ENCODE data around the gene SLC9B1. TPM values are rescaled to one million over a fixed set of nuclear protein-coding genes. Genes with fewer than 3 reads are reported as not detected.
"Not testable (repeated sequence)": the region's sequence is repeated elsewhere in the genome, so short reads cannot be mapped to it uniquely, and the experiment has no call there.

Gene SLC9B1
- total RNA-seq, 1 experiment from 2014 or later = not detected

- DNase-seq (ENCODE audit: low spot score) = no peak
- in situ Hi-C loops (cut with HindIII; ENCODE audit: low sequenced_read_pairs) = loop anchor here (25.0 kb wide), 1 partner anchor 406 kb away; no protein-coding TSS in a partner anchor
Measured at GRCh38 chr4:103018391-103019307, 856 bp downstream of the SLC9B1 start.

GRCh38 chr4:103012551-103012950, 7.0 kb downstream of the SLC9B1 start:
- in situ Hi-C loops (cut with HindIII; ENCODE audit: low sequenced_read_pairs) = loop anchor here (25.0 kb wide), 1 partner anchor 400 kb away; no protein-coding TSS in a partner anchor
- no peak for DNase-seq (ENCODE audit: low spot score)

- no peak for DNase-seq (ENCODE audit: low spot score)
- in situ Hi-C loops (cut with HindIII; ENCODE audit: low sequenced_read_pairs) = loop anchor here (25.0 kb wide), 1 partner anchor 400 kb away; no protein-coding TSS in a partner anchor
Measured at GRCh38 chr4:103012060-103012459, 7.4 kb downstream of the SLC9B1 start.

- no peak for DNase-seq (ENCODE audit: low spot score)
- in situ Hi-C loops (cut with HindIII; ENCODE audit: low sequenced_read_pairs) = loop anchor here (25.0 kb wide), 1 partner anchor 399 kb away; no protein-coding TSS in a partner anchor
Measured at GRCh38 chr4:103011378-103012025, 8.0 kb downstream of the SLC9B1 start.

GRCh38 chr4:103010804-103011203, 8.7 kb downstream of the SLC9B1 start:
- in situ Hi-C loops (cut with HindIII; ENCODE audit: low sequenced_read_pairs) = loop anchor here (25.0 kb wide), 1 partner anchor 399 kb away; no protein-coding TSS in a partner anchor
- no peak for DNase-seq (ENCODE audit: low spot score)

GRCh38 chr4:103008875-103009729, 10.4 kb downstream of the SLC9B1 start:
- DNase-seq (ENCODE audit: low spot score) = peak; percentile 81
- in situ Hi-C loops (cut with HindIII; ENCODE audit: low sequenced_read_pairs) = loop anchor here (25.0 kb wide), 1 partner anchor 397 kb away; no protein-coding TSS in a partner anchor

- DNase-seq (ENCODE audit: low spot score) = no peak
- in situ Hi-C loops (cut with HindIII; ENCODE audit: low sequenced_read_pairs) = loop anchor here (25.0 kb wide), 1 partner anchor 390 kb away; no protein-coding TSS in a partner anchor
Measured at GRCh38 chr4:103002551-103002950, 17.0 kb downstream of the SLC9B1 start.

GRCh38 chr4:102994803-102995202, 24.7 kb downstream of the SLC9B1 start:
- in situ Hi-C loops (cut with HindIII; ENCODE audit: low sequenced_read_pairs) = no loop called here
- DNase-seq (ENCODE audit: low spot score) = no peak

GRCh38 chr4:102993985-102994384, 25.5 kb downstream of the SLC9B1 start:
- DNase-seq (ENCODE audit: low spot score); in situ Hi-C loops (cut with HindIII; ENCODE audit: low sequenced_read_pairs): not testable (repeated sequence)

GRCh38 chr4:102988429-102989020, 31.0 kb downstream of the SLC9B1 start:
- in situ Hi-C loops (cut with HindIII; ENCODE audit: low sequenced_read_pairs) = no loop called here
- DNase-seq (ENCODE audit: low spot score) = no peak

GRCh38 chr4:102981005-102981404, 38.5 kb downstream of the SLC9B1 start:
- DNase-seq (ENCODE audit: low spot score) = no peak

GRCh38 chr4:102961813-102962212, 57.7 kb downstream of the SLC9B1 start:
- in situ Hi-C loops (cut with HindIII; ENCODE audit: low sequenced_read_pairs); DNase-seq (ENCODE audit: low spot score): not testable (repeated sequence)

More at GRCh38 chr4:102981005-102981404, 38.5 kb downstream of the SLC9B1 start:
- in situ Hi-C loops (cut with HindIII; ENCODE audit: low sequenced_read_pairs) = no loop called here

- in situ Hi-C loops (cut with HindIII; ENCODE audit: low sequenced_read_pairs) = no loop called here
- DNase-seq (ENCODE audit: low spot score) = peak; percentile 24
Measured at GRCh38 chr4:102959496-102959895, 60.0 kb downstream of the SLC9B1 start.

- no peak for DNase-seq (ENCODE audit: low spot score)
- in situ Hi-C loops (cut with HindIII; ENCODE audit: low sequenced_read_pairs) = no loop called here
Measured at GRCh38 chr4:102945066-102945465, 74.4 kb downstream of the SLC9B1 start.

- in situ Hi-C loops (cut with HindIII; ENCODE audit: low sequenced_read_pairs); DNase-seq (ENCODE audit: low spot score): not testable (repeated sequence)
Measured at GRCh38 chr4:102938063-102938462, 81.4 kb downstream of the SLC9B1 start.

- in situ Hi-C loops (cut with HindIII; ENCODE audit: low sequenced_read_pairs) = no loop called here
- DNase-seq (ENCODE audit: low spot score) = no peak
Measured at GRCh38 chr4:102935716-102936115, 83.8 kb downstream of the SLC9B1 start.

- in situ Hi-C loops (cut with HindIII; ENCODE audit: low sequenced_read_pairs); DNase-seq (ENCODE audit: low spot score): not testable (repeated sequence)
Measured at GRCh38 chr4:102919697-102920096, 99.8 kb downstream of the SLC9B1 start.

- in situ Hi-C loops (cut with HindIII; ENCODE audit: low sequenced_read_pairs) = no loop called here
- DNase-seq (ENCODE audit: low spot score) = no peak
Measured at GRCh38 chr4:102918859-102919258, 100.6 kb downstream of the SLC9B1 start.
